Vagina (tissue), 2 donors: ENCODE measurements around the gene SLC7A14. TPM values are rescaled to one million over a fixed set of nuclear protein-coding genes. Genes with fewer than 3 reads are reported as not detected.

Experiments used
- DNase-seq, 2 donors: peaks; one replicate each; pipeline ENCODE4 v3.0.0-alpha.2; 2017; ENCODE audit errors: extremely low spot score in 2 of 2
- H3K27ac ChIP-seq: fragments of 200-600 bp; sonication (generic); one replicate; pipeline ENCODE4 v1.5.1; 2019
- H3K27me3 ChIP-seq: fragments of 200-600 bp; sonication (generic); one replicate; pipeline ENCODE4 v1.5.1; 2019
- H3K36me3 ChIP-seq, 2 donors: fragments of 200-600 bp; sonication (generic); one replicate each; pipeline ENCODE4 v1.5.1; 2017 to 2019
- H3K4me1 ChIP-seq: fragments of 200-600 bp; sonication (generic); one replicate; pipeline ENCODE4 v1.5.1; 2019
- H3K4me3 ChIP-seq, 2 donors: fragments of 200-600 bp; sonication (generic); 1 replicate in 1 of 2; 2 replicates in 1 of 2; pipeline ENCODE4 v1.5.1; 2016 to 2019
- H3K9me3 ChIP-seq: fragments of 200-600 bp; sonication (generic); one replicate; pipeline ENCODE4 v1.5.1; 2019
- POLR2A ChIP-seq, 2 donors: fragments of 450-650 bp; IDR thresholded peaks; one replicate each; pipeline ENCODE4 v1.6.1; 2017; ENCODE audit warnings: antibody characterized with exemption in 2 of 2, mild to moderate bottlenecking in 2 of 2, moderate library complexity in 2 of 2
- POLR2AphosphoS5 ChIP-seq, 2 donors: sonication (generic); formaldehyde crosslinking; IDR thresholded peaks; one replicate each; pipeline ENCODE4 v1.9.0; 2017; ENCODE audit warnings: antibody characterized with exemption in 2 of 2, mild to moderate bottlenecking in 2 of 2, low read depth in 1 of 2; ENCODE audit not compliant: insufficient read depth in 1 of 2
- intact Hi-C: fragments of 100-400 bp; cut with DNase I; formaldehyde crosslinking; loops from one replicate; pipeline ENCODE4 v1.15.1; 2023
- total RNA-seq: library from RNA; depleted of rRNA; stranded (reverse); fragments of >200 nt; gene quantifications from one replicate; pipeline ENCODE4 v1.2.3, GENCODE V29; 2016
- TF ChIP-seq, protein P1 (sequence below), 3 experiments: fragments of 450-650 bp in 2 of 3; fragments of 200-600 bp in 1 of 3; sonication (generic) in 1 of 3; IDR thresholded peaks; one replicate each; pipeline ENCODE4 v1.5.1; 2017 to 2019; ENCODE audit warnings: antibody characterized with exemption in 3 of 3, mild to moderate bottlenecking in 2 of 3, moderate library complexity in 2 of 3

The SLC7A14 gene
- total RNA-seq, 1 donor from 2014 or later, result 1.2 TPM

GRCh38 chr3:170496026-170496867, 89.6 kb downstream of the SLC7A14 start:
- intact Hi-C loops, result no loop called here
- Histone ChIP-seq H3K27me3 (no peaks in the 10 kb centered on the region), H3K27ac (no peak overlapping the region), H3K4me3 (no peak overlapping the region), H3K4me1 (no peaks in the 10 kb centered on the region), H3K36me3 (no peaks in the 10 kb centered on the region), H3K9me3 (no peaks in the 10 kb centered on the region)
- no peak for DNase-seq
- TF ChIP-seq, protein P1, sequence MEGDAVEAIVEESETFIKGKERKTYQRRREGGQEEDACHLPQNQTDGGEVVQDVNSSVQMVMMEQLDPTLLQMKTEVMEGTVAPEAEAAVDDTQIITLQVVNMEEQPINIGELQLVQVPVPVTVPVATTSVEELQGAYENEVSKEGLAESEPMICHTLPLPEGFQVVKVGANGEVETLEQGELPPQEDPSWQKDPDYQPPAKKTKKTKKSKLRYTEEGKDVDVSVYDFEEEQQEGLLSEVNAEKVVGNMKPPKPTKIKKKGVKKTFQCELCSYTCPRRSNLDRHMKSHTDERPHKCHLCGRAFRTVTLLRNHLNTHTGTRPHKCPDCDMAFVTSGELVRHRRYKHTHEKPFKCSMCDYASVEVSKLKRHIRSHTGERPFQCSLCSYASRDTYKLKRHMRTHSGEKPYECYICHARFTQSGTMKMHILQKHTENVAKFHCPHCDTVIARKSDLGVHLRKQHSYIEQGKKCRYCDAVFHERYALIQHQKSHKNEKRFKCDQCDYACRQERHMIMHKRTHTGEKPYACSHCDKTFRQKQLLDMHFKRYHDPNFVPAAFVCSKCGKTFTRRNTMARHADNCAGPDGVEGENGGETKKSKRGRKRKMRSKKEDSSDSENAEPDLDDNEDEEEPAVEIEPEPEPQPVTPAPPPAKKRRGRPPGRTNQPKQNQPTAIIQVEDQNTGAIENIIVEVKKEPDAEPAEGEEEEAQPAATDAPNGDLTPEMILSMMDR (IDR thresholded peaks at IDR 0.05), result no peak
- TF ChIP-seq POLR2A (IDR thresholded peaks at IDR 0.05) (no peak), POLR2AphosphoS5 (IDR thresholded peaks at IDR 0.05; ENCODE audit: insufficient read depth in 1 of 2, low read depth in 1 of 2) (no peak)

- intact Hi-C loops, result no loop called here
- TF ChIP-seq, protein P1 (IDR thresholded peaks at IDR 0.05), result no peak
- no peak for TF ChIP-seq POLR2AphosphoS5 (IDR thresholded peaks at IDR 0.05; ENCODE audit: insufficient read depth in 1 of 2, low read depth in 1 of 2)
- TF ChIP-seq POLR2A (IDR thresholded peaks at IDR 0.05), result no peak
- no peaks in the 10 kb centered on the region for H3K27me3 ChIP-seq
- H3K4me3 ChIP-seq, result no peak overlapping the region
- no peak overlapping the region for H3K27ac ChIP-seq
- no peaks in the 10 kb centered on the region for H3K9me3 ChIP-seq
- no peaks in the 10 kb centered on the region for H3K36me3 ChIP-seq
- no peak for DNase-seq
- no peaks in the 10 kb centered on the region for H3K4me1 ChIP-seq
These were observed 91.1 kb downstream of the SLC7A14 start for GRCh38 chr3:170494766-170495165.

DNA sequence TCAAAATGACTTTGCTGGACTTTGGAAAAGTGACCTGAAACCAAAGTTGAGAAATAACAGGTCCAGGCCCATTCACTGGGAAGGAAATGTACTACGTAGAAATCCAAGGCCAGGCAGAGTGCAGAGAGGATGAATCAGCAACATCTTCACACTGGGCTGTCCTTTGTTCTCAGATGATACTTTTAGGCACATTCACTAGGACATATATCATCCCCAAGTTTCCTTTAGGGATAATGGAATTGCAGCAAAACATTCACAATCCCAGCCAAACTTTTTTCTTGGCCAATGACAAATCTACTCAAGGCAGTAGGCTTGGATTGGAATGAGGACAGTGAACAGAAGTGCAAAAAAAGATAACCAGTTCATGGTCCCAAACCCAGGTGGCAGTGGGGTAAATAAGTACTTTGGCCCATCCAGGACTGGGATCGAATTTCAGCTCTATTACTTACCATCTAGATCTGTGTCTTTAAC, 92.1 kb downstream of the SLC7A14 start:
- no peak overlapping the region for H3K27ac ChIP-seq
- no peaks in the 10 kb centered on the region for H3K4me1 ChIP-seq
- H3K27me3 ChIP-seq, result no peaks in the 10 kb centered on the region
- no peak for DNase-seq
- H3K4me3 ChIP-seq, result no peak overlapping the region
- intact Hi-C loops, result no loop called here
- peak in 1 of 2 donors; percentile 35 for TF ChIP-seq POLR2AphosphoS5 (IDR thresholded peaks at IDR 0.05; ENCODE audit: insufficient read depth in 1 of 2, low read depth in 1 of 2)
- TF ChIP-seq, protein P1 (IDR thresholded peaks at IDR 0.05), result no peak
- no peaks in the 10 kb centered on the region for H3K9me3 ChIP-seq
- no peaks in the 10 kb centered on the region for H3K36me3 ChIP-seq

GRCh38 chr3:170491901-170492300, 94.0 kb downstream of the SLC7A14 start:
- intact Hi-C loops, result no loop called here
- TF ChIP-seq, protein P1 (IDR thresholded peaks at IDR 0.05), result no peak
- TF ChIP-seq POLR2A (IDR thresholded peaks at IDR 0.05), result no peak
- no peak for TF ChIP-seq POLR2AphosphoS5 (IDR thresholded peaks at IDR 0.05; ENCODE audit: insufficient read depth in 1 of 2, low read depth in 1 of 2)
- H3K9me3 ChIP-seq, result no peaks in the 10 kb centered on the region
- no peak for DNase-seq
- no peak overlapping the region for H3K27ac ChIP-seq
- no peak overlapping the region for H3K4me3 ChIP-seq
- H3K27me3 ChIP-seq, result no peaks in the 10 kb centered on the region
- H3K36me3 ChIP-seq, result no peaks in the 10 kb centered on the region
- peaks cover 7% of the 10 kb centered on the region for H3K4me1 ChIP-seq
